ENCODE results near the gene ALPP.

The ALPP gene

GRCh38 chr2:232431705-232432590 is 53.4 kb downstream of the ALPP start:
- DNase-seq = no peak
